Measurements from ENCODE around the gene HAUS3. TPM values are rescaled to one million over a fixed set of nuclear protein-coding genes. Genes with fewer than 3 reads are reported as not detected.

Gene HAUS3
- polyA plus RNA-seq, 1 donor (not counting 4 experiments of a cell fraction or from before 2014, with no cell fraction given), result 11.1 TPM

- dilution Hi-C loops (cut with MboI; ENCODE audit: extremely low pct_ligation_motif_present, low sequenced_read_pairs), result no loop called here
- no peak overlapping the region for H3K27ac ChIP-seq (ENCODE audit: control insufficient read depth, insufficient read depth, low read length)
- H3K9me3 ChIP-seq (ENCODE audit: control insufficient read depth, low read depth, low read length), result no peaks in the 10 kb centered on the region
- DNase-seq (ENCODE audit: low read depth, low spot score) (no peak), FAIRE-seq (no peak)
- H3K9ac ChIP-seq (ENCODE audit: control insufficient read depth, extremely low read depth, insufficient read depth, low read length), result no peak overlapping the region
- H3K4me2 ChIP-seq (ENCODE audit: control insufficient read depth, extremely low read depth, insufficient read depth, low read depth, low read length), result no peak overlapping the region
- H2AFZ ChIP-seq (ENCODE audit: control insufficient read depth, low read length), result no peak overlapping the region
- H4K20me1 ChIP-seq (ENCODE audit: control insufficient read depth, extremely low read depth, insufficient read depth, low read length), result no peaks in the 10 kb centered on the region
- H3K4me3 ChIP-seq (ENCODE audit: control insufficient read depth in 2 of 3, extremely low read depth in 1 of 3, insufficient read depth in 2 of 3, low read depth in 1 of 3, low read length in 3 of 3), result no peak overlapping the region
- H3K9me1 ChIP-seq (ENCODE audit: control insufficient read depth, extremely low read depth, insufficient read depth, low read length), result no peaks in the 10 kb centered on the region
- peaks cover 4 to 32% of the 10 kb centered on the region in 2 experiments for H3K36me3 ChIP-seq (ENCODE audit: control insufficient read depth in 2 of 2, extremely low read depth in 1 of 2, insufficient read depth in 2 of 2, low read length in 2 of 2)
- H3K27me3 ChIP-seq (ENCODE audit: control insufficient read depth, extremely low read depth, insufficient read depth, low read length), result no peaks in the 10 kb centered on the region
- H3K4me1 ChIP-seq (ENCODE audit: control insufficient read depth, extremely low read depth, insufficient read depth, low read length), result no peaks in the 10 kb centered on the region
- no peaks in the 10 kb centered on the region for H3K79me2 ChIP-seq (ENCODE audit: control insufficient read depth, insufficient read depth, low read length)
- TF ChIP-seq CTCF (optimal IDR thresholded peaks at IDR 0.05 in 1 of 3, IDR thresholded peaks at IDR 0.05 in 1 of 3, conservative IDR thresholded peaks at IDR 0.05 in 1 of 3; ENCODE audit: extremely low read depth in 1 of 3, insufficient read depth in 2 of 3, low read length in 3 of 3) (no peak), EZH2 (IDR thresholded peaks at IDR 0.05; ENCODE audit: low read length) (no peak)
Observed at GRCh38 chr4:2250357-2251072, 8.6 kb upstream of the HAUS3 start.

- Histone ChIP-seq H3K9me1 (ENCODE audit: control insufficient read depth, extremely low read depth, insufficient read depth, low read length) (no peaks in the 10 kb centered on the region), H3K4me3 (ENCODE audit: control insufficient read depth in 2 of 3, extremely low read depth in 1 of 3, insufficient read depth in 2 of 3, low read depth in 1 of 3, low read length in 3 of 3) (no peak overlapping the region), H3K27me3 (ENCODE audit: control insufficient read depth, extremely low read depth, insufficient read depth, low read length) (no peaks in the 10 kb centered on the region), H3K9me3 (ENCODE audit: control insufficient read depth, low read depth, low read length) (no peaks in the 10 kb centered on the region), H3K27ac (ENCODE audit: control insufficient read depth, insufficient read depth, low read length) (no peak overlapping the region), H3K4me1 (ENCODE audit: control insufficient read depth, extremely low read depth, insufficient read depth, low read length) (no peaks in the 10 kb centered on the region), H3K36me3 (ENCODE audit: control insufficient read depth in 2 of 2, extremely low read depth in 1 of 2, insufficient read depth in 2 of 2, low read length in 2 of 2) (peaks cover under 1 to 29% of the 10 kb centered on the region in 2 experiments), H3K79me2 (ENCODE audit: control insufficient read depth, insufficient read depth, low read length) (no peaks in the 10 kb centered on the region), H2AFZ (ENCODE audit: control insufficient read depth, low read length) (no peak overlapping the region), H3K4me2 (ENCODE audit: control insufficient read depth, extremely low read depth, insufficient read depth, low read depth, low read length) (no peak overlapping the region), H3K9ac (ENCODE audit: control insufficient read depth, extremely low read depth, insufficient read depth, low read length) (no peak overlapping the region), H4K20me1 (ENCODE audit: control insufficient read depth, extremely low read depth, insufficient read depth, low read length) (no peaks in the 10 kb centered on the region)
- DNase-seq (ENCODE audit: low read depth, low spot score) (no peak), FAIRE-seq (no peak)
- no peak for TF ChIP-seq EZH2 (IDR thresholded peaks at IDR 0.05; ENCODE audit: low read length)
- dilution Hi-C loops (cut with MboI; ENCODE audit: extremely low pct_ligation_motif_present, low sequenced_read_pairs), result no loop called here
Observed at GRCh38 chr4:2249526-2250356, 7.8 kb upstream of the HAUS3 start.
